NCI-H2196 treated with DMSO at 0.1 percent for 48 hours (cell line): ENCODE data around the gene COPRS.
"Not testable (repeated sequence)": the region's sequence is repeated elsewhere in the genome, so short reads cannot be mapped to it uniquely, and the experiment has no call there.

ENCODE experiments used
- DNase-seq: peaks from one replicate; lab custom pipeline; 2025; ENCODE audit not compliant: unreplicated experiment; lab: John Stamatoyannopoulos, UW

Gene COPRS

DNA sequence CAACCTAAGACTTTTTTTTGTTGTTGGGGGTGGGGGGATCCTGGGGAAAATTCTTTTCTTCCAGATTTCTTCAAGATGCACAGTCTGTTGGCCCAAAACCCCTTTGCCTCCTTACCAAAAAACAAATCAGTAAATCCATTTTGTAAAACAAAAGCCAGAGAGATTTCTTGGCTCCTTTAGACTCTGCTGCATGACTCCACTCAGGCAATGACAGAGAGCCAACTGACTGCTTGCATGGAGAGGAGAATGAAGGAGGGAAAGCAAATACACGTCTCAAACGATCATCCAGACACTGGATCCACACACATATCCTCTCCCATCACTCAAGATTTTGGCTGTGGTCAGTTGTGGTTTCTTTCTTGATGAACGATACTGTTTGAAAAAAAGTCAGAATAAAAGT, 13.8 kb downstream of the COPRS start:
- DNase-seq: no peak

GRCh38 chr17:31843070-31843745, 15.8 kb downstream of the COPRS start:
- DNase-seq: peak; percentile 17

GRCh38 chr17:31842195-31843069, 16.6 kb downstream of the COPRS start:
- peak; percentile 42 for DNase-seq

GRCh38 chr17:31841850-31842194, 17.2 kb downstream of the COPRS start:
- DNase-seq: no peak

DNA sequence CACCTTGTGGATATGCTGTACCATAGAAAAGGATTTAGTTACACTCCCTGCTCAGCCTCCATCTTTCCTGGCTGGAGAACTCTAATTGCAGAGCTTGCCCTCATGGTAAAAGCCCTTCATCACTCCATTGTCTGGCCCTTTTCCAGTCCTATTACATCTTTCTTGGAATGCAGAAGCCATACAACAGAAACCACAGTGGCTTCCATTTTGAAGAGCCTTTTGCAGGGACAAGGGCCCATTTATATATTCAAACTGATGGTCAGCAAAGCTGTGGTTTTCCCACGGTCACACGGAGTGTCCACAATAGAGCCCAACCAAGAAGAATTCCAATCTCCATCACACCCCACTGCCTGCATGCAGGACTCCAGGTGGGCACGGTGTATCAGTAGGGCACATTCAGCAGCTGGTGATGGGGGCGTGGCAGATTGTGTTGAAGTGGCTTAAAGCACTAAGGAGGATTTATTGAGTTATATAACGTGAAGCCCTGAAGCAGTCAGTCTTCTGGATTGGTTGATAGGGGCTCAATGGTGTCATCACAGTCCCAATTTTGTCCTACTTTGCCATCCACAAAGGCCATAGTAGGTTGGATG, 20.3 kb downstream of the COPRS start:
- DNase-seq: no peak

DNA sequence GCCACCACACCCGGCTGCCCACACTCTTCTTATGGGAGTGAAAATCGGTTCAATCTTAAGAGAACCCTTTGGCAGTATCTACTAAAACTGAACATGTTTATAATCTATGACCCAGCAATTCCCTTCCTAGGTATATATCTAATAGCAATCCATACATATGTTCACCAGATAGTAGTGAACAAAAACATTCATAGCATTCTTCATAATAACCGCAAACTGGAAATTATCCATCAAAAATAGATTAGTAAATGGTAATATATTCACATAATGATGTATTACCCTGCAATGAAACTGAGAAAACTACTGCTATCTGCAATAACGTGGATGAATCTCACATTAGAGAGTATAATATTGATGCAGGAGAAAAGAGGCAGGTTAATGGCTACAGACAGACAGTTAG, 23.1 kb downstream of the COPRS start:
- DNase-seq: no peak

- DNase-seq: no peak
Observed at GRCh38 chr17:31834448-31834847, 24.6 kb downstream of the COPRS start.

DNA sequence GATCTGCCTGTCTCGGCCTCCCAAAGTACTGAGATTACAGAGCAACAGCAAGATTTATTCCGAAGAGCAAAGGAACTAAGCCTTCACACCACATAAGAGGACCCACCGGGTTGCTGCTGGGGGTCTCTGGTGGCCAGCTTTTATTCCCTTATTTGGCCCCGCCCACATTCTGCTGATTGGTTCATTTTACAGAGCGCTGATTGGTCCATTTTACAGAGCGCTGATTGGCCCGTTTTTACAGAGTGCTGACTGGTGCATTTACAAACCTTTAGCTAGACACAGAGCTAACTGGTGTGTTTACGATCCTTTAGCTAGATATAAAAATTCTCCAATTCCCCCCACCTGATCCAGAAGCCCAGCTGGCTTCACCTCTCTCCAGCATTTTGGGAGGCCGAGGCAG, 26.3 kb downstream of the COPRS start:
- DNase-seq: no peak

GRCh38 chr17:31830971-31831858, 27.8 kb downstream of the COPRS start:
- DNase-seq: no peak

DNA sequence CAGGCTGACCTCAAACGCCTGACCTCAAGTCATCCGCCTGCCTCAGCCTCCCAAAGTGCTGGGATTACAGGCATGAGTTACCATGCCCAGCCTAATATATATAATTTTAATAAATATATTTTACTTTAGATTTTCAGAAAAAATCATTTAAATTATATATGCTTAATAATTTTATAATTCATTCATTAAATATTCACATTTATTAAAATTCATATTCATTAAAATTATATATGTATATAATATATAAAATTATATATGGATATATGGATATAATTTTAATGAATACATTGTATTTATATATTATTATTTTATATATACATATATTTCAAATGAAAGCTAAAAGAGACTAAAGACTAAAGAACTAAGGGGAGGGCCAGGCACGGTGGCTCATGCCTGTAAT, 29.4 kb downstream of the COPRS start:
- DNase-seq: no peak

DNA sequence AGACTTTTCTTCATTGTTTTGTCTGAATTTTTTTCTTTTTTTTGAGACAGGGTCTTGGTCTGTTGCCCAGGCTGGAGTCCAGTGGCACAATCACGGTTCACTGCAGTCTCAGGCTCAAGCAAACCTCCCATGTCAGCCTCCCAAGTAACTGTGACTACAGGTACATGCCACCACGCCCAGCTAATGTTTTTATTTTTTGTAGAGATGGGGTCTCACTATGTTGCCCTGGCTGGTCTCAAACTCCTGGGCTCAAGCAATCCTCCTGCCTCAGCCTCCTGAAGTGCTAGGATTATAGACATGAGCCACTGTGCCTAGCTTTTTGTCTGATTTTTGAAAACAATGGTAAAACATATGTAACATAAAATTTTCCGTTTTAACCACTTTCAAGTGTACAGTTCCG, 30.1 kb downstream of the COPRS start:
- not testable (repeated sequence) for DNase-seq

- DNase-seq: no peak
Observed at GRCh38 chr17:31825961-31826691, 32.9 kb downstream of the COPRS start.

GRCh38 chr17:31824766-31825360, 34.2 kb downstream of the COPRS start:
- DNase-seq: no peak

DNA sequence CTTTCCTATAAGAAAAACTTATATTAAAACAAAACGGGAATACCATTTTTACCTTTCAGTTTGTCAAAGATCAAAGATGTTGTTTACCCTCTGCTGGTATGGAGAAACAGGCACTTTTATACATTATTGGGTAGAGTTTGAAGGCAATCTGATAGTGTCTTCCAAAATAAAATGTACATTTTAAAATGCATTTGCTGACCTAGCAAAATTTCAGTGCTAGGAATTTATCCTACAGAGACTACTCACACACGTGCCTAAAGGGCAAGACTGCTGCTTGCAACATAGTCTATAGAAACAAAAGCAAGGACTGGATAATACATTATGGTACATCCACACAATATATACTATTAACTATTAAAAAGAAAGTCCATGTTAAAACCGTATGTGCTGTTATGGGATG, 36.0 kb downstream of the COPRS start:
- DNase-seq: no peak

DNA sequence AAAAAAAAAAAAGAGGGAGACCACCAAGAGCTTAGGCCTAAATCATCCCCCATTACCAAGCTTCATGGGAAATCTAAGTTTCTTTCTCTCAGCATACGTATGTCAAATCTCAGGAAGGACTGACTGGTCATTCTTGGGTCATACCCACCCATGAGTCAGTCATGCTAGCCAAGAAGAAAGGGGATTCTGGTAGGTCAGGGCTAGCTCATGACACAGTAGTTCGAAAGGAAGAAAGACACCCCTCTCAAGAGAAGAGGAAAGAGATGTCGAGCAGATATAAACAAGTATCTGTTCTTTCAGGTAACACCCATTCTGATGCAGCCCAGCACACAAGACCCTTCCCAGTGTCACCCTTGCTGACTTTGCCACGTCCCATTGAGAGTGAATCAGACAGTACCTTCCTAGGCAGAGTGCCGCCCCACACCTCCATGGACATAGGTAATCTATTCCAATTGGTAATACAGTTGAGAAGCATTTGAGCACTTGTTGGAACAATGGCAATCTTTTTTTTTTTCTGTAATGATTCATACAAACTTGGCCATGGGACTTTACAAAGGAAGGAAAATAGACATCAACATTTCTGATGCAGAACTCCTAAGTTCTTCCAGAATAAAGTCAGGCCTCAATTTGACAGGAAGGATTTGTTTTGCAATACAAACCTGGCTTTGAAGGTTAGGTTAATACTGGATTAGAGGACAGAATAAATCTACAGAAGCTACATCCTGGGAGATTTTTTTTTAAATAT, 38.2 kb downstream of the COPRS start:
- no peak for DNase-seq

GRCh38 chr17:31819578-31819977, 39.5 kb downstream of the COPRS start:
- no peak for DNase-seq

- not testable (repeated sequence) for DNase-seq
Observed at GRCh38 chr17:31818863-31819262, 40.2 kb downstream of the COPRS start.

GRCh38 chr17:31815212-31815730, 43.8 kb downstream of the COPRS start:
- no peak for DNase-seq

- no peak for DNase-seq
Observed at GRCh38 chr17:31811101-31811500, 47.9 kb downstream of the COPRS start.
